Skeletal muscle tissue (tissue), 4 donors: ENCODE data around the gene LRRTM4. TPM values are rescaled to one million over a fixed set of nuclear protein-coding genes. Genes with fewer than 3 reads are reported as not detected.

Source experiments
- H3K27ac ChIP-seq: one replicate; pipeline ENCODE4 v1.7.0; 2013; ENCODE audit warnings: mild to moderate bottlenecking, low read depth, low read length, inconsistent platforms
- H3K27me3 ChIP-seq, 3 donors: one replicate each; pipeline ENCODE4 v1.7.0; 2013; ENCODE audit warnings: low read length in 3 of 3; ENCODE audit not compliant: control insufficient read depth in 3 of 3, insufficient read depth in 3 of 3
- H3K36me3 ChIP-seq, 3 donors: one replicate each; pipeline ENCODE4 v1.7.0; 2013; ENCODE audit warnings: low read length in 3 of 3; ENCODE audit not compliant: control insufficient read depth in 3 of 3, insufficient read depth in 3 of 3
- H3K4me1 ChIP-seq, 3 donors: one replicate each; pipeline ENCODE4 v1.7.0; 2013; ENCODE audit warnings: low read length in 3 of 3, mild to moderate bottlenecking in 3 of 3; ENCODE audit not compliant: control insufficient read depth in 3 of 3, insufficient read depth in 3 of 3
- H3K4me3 ChIP-seq, 3 donors: one replicate each; pipeline ENCODE4 v1.7.0; 2013; ENCODE audit warnings: low read length in 3 of 3
- H3K9ac ChIP-seq, 3 donors: one replicate each; pipeline ENCODE4 v1.7.0; 2013; ENCODE audit warnings: low read length in 3 of 3, mild to moderate bottlenecking in 3 of 3, moderate library complexity in 2 of 3, low read depth in 1 of 3
- H3K9me3 ChIP-seq, 3 donors: one replicate each; pipeline ENCODE4 v1.7.0; 2013; ENCODE audit warnings: low read length in 3 of 3; ENCODE audit not compliant: control insufficient read depth in 3 of 3
- total RNA-seq: library from RNA; depleted of rRNA; stranded (reverse); fragments of >200 nt; gene quantifications from one replicate; pipeline ENCODE4 v1.2.3, GENCODE V29; 2014
- donor health status: Osteomylitis.

LRRTM4 gene
- total RNA-seq, 1 donor from 2014 or later: 1.6 TPM

DNA sequence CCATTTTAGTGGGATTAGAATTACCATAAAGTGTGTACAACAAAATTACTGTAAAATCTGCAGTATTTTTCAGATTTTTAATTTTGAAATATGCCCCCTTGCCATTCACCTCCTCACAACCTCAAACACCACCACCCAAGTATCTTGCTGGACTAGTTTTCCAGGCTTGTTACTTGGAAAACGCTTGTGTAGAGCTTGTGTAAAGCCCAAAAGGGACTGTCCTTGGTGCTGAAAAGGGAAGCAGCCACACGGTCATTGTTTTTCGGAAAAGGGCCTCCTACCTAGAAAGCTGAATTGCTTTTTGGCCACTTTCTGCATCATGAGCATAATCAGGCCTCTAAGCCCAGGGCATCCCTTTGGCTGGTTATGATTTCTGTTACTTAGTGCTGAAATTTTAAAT lies 563.4 kb downstream of the LRRTM4 start:
- no peaks in the 10 kb centered on the region for H3K36me3 ChIP-seq
- H3K4me3 ChIP-seq: no peak overlapping the region
- no peaks in the 10 kb centered on the region for H3K4me1 ChIP-seq
- H3K9me3 ChIP-seq: no peaks in the 10 kb centered on the region
- no peaks in the 10 kb centered on the region for H3K27me3 ChIP-seq
- no peak overlapping the region for H3K27ac ChIP-seq
- no peak overlapping the region for H3K9ac ChIP-seq

GRCh38 chr2:76953733-76954347 lies 568.3 kb downstream of the LRRTM4 start:
- no peaks in the 10 kb centered on the region for H3K4me1 ChIP-seq

DNA sequence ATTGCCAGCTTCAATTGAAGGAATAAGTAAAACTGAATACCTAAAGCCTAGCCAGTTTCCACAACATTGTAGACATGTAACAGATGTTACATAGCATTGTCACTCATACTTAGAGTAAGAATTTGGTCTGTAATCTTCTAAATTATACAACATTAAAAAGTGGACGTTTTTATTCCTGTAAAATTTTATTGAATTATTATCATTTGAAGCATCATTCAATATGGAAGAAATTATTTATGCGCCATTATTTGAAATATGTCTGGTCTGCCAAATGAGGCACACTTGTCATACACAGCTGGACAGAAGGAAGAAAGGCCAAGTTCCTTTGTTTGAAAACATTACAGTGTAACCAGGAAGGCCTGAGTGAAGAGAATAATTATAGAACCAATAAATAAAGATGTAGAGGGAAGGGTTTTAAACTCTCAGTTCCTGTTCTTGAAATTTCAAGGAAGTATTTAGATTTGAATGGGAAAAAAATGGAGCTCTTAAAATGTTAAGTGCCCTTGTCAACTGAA lies 575.5 kb downstream of the LRRTM4 start:
- Histone ChIP-seq H3K36me3 (no peaks in the 10 kb centered on the region), H3K4me3 (no peak overlapping the region), H3K9me3 (no peaks in the 10 kb centered on the region), H3K9ac (no peak overlapping the region), H3K4me1 (no peaks in the 10 kb centered on the region), H3K27ac (no peak overlapping the region), H3K27me3 (no peaks in the 10 kb centered on the region)

More at GRCh38 chr2:76953733-76954347, 568.3 kb downstream of the LRRTM4 start:
- Histone ChIP-seq H3K27me3 (no peaks in the 10 kb centered on the region), H3K9me3 (no peaks in the 10 kb centered on the region), H3K36me3 (no peaks in the 10 kb centered on the region), H3K9ac (no peak overlapping the region), H3K4me3 (no peak overlapping the region), H3K27ac (no peak overlapping the region)

- Histone ChIP-seq H3K27ac (no peak overlapping the region), H3K9me3 (no peaks in the 10 kb centered on the region), H3K4me3 (no peak overlapping the region), H3K9ac (no peak overlapping the region), H3K36me3 (no peaks in the 10 kb centered on the region), H3K4me1 (no peaks in the 10 kb centered on the region), H3K27me3 (no peaks in the 10 kb centered on the region)
These were observed 581.6 kb downstream of the LRRTM4 start for GRCh38 chr2:76940559-76940958.

DNA sequence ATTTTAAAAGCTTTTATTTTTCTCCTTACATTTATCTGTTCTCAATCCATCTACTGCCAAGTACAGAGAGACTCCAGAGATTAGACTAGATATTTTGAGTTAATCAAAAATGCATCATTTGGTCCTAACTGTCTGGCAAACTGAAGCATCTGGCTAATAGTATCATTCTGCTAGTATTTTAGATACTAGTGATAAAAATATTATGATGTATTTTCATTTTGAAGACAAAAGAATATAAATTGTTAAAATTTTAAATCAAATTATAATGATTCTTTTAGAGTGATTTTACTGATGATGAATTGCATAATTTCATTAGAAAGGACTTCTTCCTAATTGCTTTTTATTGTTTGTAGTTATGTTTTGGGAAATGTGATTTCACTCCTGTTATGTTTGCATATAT lies 584.0 kb downstream of the LRRTM4 start:
- H3K27ac ChIP-seq: no peak overlapping the region
- H3K4me1 ChIP-seq: no peaks in the 10 kb centered on the region
- H3K36me3 ChIP-seq: no peaks in the 10 kb centered on the region
- H3K27me3 ChIP-seq: no peaks in the 10 kb centered on the region
- H3K9ac ChIP-seq: no peak overlapping the region
- H3K4me3 ChIP-seq: no peak overlapping the region
- H3K9me3 ChIP-seq: no peaks in the 10 kb centered on the region

DNA sequence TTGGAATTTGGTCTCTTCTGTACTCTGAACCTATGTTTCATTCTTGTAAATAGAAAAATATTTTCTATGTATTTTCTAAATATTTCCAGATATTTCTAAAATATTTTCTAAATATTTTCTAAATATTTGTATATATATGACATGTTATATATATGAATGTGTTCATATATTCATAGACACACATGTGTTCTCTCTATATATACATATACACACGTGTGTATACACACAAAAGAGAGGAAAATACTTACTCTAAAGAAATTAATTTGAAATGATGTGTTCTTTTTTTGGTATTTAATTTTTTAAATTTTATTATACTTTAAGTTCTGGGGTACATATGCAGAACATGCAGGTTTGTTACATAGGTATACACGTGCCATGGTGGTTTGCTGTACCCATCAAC lies 589.6 kb downstream of the LRRTM4 start:
- Histone ChIP-seq H3K9me3 (no peaks in the 10 kb centered on the region), H3K27me3 (no peaks in the 10 kb centered on the region), H3K4me1 (no peaks in the 10 kb centered on the region), H3K4me3 (no peak overlapping the region), H3K36me3 (no peaks in the 10 kb centered on the region), H3K27ac (no peak overlapping the region), H3K9ac (no peak overlapping the region)

DNA sequence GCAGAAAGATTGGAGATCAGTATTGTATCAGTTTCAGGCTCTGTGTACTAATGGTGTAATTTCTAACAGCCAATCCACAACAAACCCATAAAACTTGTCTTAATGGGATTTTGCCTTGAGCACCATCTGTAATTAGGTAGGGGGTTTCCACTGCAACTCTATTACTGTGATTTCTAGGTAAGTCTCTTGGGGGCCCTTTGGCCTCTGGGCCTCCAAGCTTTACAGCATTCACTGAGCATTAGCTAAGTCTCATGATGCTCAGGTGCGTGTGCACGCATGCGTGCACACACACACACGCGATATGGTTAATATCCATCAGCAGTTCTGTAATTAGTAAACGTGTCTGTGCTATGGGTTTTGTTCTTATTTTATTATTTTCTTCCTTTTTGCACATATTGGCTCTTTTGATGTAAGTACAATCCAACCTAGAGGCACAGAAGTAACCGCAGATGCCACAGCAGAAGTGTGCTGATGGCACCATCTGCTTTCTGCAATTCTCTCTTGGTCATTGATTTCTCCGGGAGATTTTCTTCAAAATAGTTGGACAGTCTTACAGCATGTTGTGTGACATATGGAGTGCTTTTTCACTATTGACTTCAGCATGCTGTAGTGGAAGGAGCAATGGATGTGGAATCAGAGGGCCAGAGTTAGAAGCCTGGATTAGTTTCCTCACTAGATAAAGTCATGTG lies 592.0 kb downstream of the LRRTM4 start:
- no peak overlapping the region for H3K27ac ChIP-seq
- H3K4me1 ChIP-seq: no peaks in the 10 kb centered on the region
- H3K4me3 ChIP-seq: no peak overlapping the region
- H3K9me3 ChIP-seq: no peaks in the 10 kb centered on the region
- no peaks in the 10 kb centered on the region for H3K36me3 ChIP-seq
- H3K9ac ChIP-seq: no peak overlapping the region
- H3K27me3 ChIP-seq: no peaks in the 10 kb centered on the region

- Histone ChIP-seq H3K9ac (no peak overlapping the region), H3K27me3 (no peaks in the 10 kb centered on the region), H3K4me3 (no peak overlapping the region), H3K9me3 (no peaks in the 10 kb centered on the region), H3K27ac (no peak overlapping the region), H3K4me1 (no peaks in the 10 kb centered on the region), H3K36me3 (no peaks in the 10 kb centered on the region)
These were observed 594.1 kb downstream of the LRRTM4 start for GRCh38 chr2:76928026-76928425.

DNA sequence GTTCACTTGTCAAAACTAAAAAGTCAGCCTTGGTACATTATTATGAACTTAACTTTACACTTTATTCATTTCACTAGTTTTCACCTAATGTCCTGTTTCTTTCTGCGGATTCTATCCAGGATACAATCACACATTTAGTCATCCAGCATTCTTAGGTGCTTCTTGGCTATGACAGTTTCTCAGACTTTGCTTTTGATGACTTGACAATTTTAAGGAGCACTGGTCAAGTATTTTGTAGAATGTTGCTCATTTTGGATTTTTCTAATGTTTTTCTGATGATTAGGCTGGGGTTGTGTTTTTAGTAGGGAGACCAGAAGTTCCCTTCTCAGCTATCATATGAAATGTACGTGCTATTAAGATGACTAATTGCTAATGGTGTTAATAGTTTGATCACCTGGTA lies 601.2 kb downstream of the LRRTM4 start:
- Histone ChIP-seq H3K36me3 (no peaks in the 10 kb centered on the region), H3K9ac (no peak overlapping the region), H3K27me3 (no peaks in the 10 kb centered on the region), H3K9me3 (no peaks in the 10 kb centered on the region), H3K27ac (no peak overlapping the region), H3K4me3 (no peak overlapping the region), H3K4me1 (no peaks in the 10 kb centered on the region)

DNA sequence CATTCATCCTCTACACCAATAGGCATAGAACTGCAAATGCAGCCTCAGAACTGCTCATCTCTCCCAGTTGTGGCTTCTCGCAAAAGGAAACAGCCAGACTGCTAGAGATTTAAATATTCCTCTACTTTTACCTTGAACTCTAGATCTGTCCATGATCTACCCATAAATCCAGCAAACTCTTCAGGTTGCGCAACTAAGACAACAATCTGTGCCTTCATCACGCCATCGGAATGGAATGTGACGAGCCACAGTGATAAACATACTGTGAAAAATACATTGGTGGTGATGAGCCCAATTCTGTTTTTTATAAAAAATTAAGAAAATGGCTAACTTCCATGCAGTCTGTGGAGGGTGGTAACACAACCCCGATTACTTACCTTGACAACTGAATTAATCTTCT lies 626.7 kb downstream of the LRRTM4 start:
- Histone ChIP-seq H3K4me3 (no peak overlapping the region), H3K9me3 (no peaks in the 10 kb centered on the region), H3K27ac (no peak overlapping the region), H3K36me3 (no peaks in the 10 kb centered on the region), H3K27me3 (no peaks in the 10 kb centered on the region), H3K9ac (no peak overlapping the region), H3K4me1 (no peaks in the 10 kb centered on the region)
